ENCODE measurements around the gene MRPS11.
A peak's percentile ranks its signal among the peaks of the same experiment; 100 is the strongest.
"Not testable (repeated sequence)": the region's sequence is repeated elsewhere in the genome, so short reads cannot be mapped to it uniquely, and the experiment has no call there.

The MRPS11 gene

DNA sequence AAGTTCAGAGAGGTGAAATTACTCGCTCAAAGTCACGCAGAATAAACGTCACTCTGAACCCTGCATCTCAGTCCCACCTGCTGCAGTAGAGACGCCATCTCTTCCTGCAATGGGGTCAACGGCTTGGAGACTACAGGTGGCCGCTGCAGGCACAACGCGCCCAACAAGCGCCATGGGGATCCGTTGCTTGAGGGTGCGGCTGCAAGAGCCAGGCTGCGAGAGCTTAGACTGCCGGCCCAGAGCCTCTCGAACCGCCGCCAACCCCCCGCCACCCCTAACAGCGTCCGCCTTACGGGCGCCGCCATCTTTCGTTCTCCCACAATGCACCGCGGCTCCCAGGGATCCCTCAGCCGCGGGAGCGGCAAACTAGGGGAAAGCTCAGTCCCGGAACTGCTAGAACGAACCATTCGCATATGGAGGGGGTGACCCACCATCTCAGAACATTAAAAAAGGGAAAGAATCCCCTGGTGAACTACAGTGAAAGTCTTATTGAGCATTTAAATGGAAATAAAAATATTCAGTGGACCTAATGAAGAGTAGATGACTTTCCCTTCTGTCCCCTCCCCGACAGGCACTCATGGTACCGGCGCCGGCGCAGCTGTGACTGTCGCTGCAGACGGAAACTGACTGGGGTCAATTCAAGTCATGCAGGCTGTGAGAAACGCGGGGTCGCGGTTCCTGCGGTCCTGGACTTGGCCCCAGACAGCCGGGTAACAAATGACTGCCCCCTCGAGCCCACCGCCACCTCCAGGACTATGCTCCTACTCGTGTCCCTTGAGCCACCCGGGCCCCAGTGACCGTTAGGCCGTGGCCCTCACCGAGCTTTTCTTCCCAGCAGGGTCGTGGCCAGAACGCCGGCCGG is at the start of gene MRPS11, which contains the start of gene MRPL46:
MRPS11 (plus strand) TSS at position 636 of the 862 bp plus-strand sequence; CDS start at position 646, 10 bp downstream.
MRPL46 (minus strand) TSS at position 316 of the 862 bp plus-strand sequence; CDS start at position 305, 11 bp downstream.
- DNase-seq (ENCODE audit: low read depth in 2 of 2), result peak; percentile 72 to 86

DNA sequence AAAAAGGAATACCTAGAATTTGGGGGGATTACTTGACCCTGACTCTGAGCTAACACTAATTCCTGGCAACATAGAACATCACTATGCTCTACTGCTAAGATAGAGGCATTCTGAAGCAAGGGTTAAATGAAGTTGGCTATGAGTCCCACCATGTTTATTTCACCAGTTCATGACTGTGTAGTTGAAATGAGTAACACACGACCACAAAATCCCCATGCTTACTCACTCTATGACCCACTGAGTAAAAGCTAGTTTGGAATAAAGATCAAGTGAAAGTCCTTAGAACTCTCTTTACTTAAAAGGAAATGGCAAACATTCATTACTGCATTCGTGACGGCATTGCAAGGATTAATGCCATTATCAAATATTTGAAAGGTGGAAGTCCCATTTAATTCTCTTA is 47.7 kb upstream of the MRPS11 start:
- no peak for DNase-seq (ENCODE audit: low read depth in 2 of 2)

GRCh38 chr15:88423331-88423730 is 44.2 kb upstream of the MRPS11 start:
- DNase-seq (ENCODE audit: low read depth in 2 of 2), result no peak

GRCh38 chr15:88426304-88426703 is 41.2 kb upstream of the MRPS11 start:
- no peak for DNase-seq (ENCODE audit: low read depth in 2 of 2)

- DNase-seq (ENCODE audit: low read depth in 2 of 2), result no peak
Measured at GRCh38 chr15:88428053-88428452, 39.5 kb upstream of the MRPS11 start.

- DNase-seq (ENCODE audit: low read depth in 2 of 2), result no peak
Measured at GRCh38 chr15:88428805-88429605, 38.5 kb upstream of the MRPS11 start.

- no peak for DNase-seq (ENCODE audit: low read depth in 2 of 2)
Measured at GRCh38 chr15:88430051-88430450, 37.5 kb upstream of the MRPS11 start.

DNA sequence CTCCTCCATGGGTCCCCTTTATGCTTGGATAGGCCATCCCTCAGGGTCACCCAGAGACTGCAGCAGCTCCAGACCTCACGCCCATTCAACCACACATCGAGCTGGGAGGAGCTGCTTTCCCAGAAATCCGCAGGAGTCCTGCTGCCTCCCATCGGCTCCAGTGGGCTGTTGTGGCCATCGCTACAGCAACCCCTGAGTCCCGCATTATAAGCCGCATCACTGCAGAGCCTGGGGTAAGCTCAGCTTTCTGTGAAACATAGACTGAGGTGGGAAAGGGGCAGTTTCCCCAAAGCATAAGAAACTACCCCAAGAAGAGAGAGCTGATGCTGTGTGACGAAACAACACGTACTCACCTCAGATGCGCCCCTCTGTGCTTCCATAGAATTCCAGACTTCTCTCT is 36.1 kb upstream of the MRPS11 start:
- DNase-seq (ENCODE audit: low read depth in 2 of 2), result no peak

DNA sequence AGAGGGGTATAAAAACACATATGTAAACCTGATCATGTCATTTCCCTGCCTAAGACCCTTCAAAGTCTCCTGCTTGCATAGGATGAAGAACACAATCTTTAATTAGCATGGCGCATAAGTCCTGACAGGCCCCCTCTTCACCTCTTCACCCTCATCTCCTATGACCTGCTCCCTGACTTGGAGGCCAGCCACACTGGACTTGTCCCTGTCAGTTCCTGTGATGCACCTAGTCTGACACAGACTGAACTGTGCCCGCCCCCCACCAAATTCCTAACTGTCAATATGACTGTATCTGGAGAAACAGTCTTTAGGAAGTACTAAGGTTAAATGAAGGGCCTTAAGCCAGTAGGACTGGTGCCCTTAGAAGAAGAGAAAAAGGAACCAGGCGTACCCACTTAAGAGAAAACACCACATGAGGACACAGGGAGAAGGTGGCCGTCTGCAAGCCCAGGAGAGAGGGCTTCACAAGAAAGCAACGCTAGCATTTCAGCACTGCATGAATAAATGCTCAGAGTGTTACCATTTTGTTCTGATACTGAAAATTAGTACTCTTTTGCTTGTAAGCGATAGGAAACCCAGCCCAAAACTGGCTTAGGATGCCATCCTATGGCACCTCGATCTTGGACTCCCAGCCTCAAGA is 34.3 kb upstream of the MRPS11 start:
- no peak for DNase-seq (ENCODE audit: low read depth in 2 of 2)

DNA sequence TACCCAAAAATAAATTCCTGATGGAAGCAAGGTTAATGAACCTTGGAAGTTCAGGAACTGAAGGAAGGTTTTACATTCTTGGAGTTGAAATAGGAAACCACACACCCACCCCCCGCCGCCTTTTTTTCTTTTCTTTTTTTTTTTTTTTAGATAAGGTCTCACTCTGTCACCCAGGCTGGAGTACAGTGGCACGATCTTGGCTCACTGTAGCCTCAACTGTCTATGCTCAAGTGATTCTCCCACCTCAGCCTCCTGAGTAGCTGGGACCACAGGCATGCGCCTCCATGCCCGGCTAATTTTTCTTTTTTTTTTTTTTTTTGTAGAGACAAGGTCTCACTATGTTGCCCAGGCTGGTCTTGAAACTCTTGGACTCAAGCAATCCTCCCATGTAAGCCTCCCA is 33.4 kb upstream of the MRPS11 start:
- DNase-seq (ENCODE audit: low read depth in 2 of 2), result not testable (repeated sequence)

GRCh38 chr15:88438181-88438580 is 29.3 kb upstream of the MRPS11 start:
- no peak for DNase-seq (ENCODE audit: low read depth in 2 of 2)

- no peak for DNase-seq (ENCODE audit: low read depth in 2 of 2)
Measured at GRCh38 chr15:88440021-88440420, 27.5 kb upstream of the MRPS11 start.

GRCh38 chr15:88441076-88441730 is 26.3 kb upstream of the MRPS11 start:
- DNase-seq (ENCODE audit: low read depth in 2 of 2), result no peak

- DNase-seq (ENCODE audit: low read depth in 2 of 2), result no peak
Measured at GRCh38 chr15:88447206-88447605, 20.3 kb upstream of the MRPS11 start.

DNA sequence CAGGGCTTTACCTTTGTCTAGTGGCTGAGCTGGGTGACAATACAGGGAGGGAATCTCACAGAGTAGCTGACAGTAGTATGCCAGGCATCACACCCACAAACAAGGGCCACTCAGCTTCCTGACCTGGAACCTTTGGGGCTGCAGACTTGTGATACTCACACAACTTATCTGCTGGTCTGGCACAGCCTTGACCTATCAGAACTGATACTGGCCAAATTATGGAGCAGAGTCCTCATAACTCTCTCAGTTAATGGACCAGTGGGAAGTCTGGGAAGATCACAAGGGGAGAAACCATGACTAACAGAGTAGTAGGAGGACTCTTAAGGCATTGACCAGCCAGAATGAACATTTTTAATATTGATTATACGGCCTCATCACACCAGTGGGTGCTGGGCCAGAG is 19.8 kb upstream of the MRPS11 start:
- no peak for DNase-seq (ENCODE audit: low read depth in 2 of 2)

DNA sequence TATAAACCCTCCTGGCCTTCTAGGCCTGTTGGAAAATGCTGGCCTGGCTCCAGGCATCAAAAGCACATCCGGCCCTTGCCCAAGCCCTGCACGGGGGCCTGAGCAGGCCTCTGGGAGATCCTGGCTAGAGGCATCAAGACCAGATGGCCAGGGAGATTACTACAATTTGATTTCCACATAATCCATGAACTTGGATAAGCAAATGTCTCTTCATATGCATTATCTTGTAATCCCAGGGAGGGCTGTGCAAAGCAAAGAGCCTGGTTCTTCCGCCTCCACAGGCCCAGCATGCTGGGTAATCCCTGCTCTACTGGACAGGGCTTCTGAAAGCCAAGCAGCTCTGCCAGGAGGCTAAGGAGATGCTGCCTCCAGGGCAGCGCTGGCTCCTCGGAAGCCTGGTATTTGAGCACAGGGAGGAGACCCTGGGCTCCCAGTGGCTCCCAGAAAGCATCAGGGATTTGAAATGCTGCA is 18.5 kb upstream of the MRPS11 start:
- DNase-seq (ENCODE audit: low read depth in 2 of 2), result no peak

- no peak for DNase-seq (ENCODE audit: low read depth in 2 of 2)
Measured at GRCh38 chr15:88449581-88449980, 17.9 kb upstream of the MRPS11 start.

GRCh38 chr15:88450125-88450798 is 17.2 kb upstream of the MRPS11 start:
- peak in 1 of 2 donors; percentile 38 for DNase-seq (ENCODE audit: low read depth in 2 of 2)

DNA sequence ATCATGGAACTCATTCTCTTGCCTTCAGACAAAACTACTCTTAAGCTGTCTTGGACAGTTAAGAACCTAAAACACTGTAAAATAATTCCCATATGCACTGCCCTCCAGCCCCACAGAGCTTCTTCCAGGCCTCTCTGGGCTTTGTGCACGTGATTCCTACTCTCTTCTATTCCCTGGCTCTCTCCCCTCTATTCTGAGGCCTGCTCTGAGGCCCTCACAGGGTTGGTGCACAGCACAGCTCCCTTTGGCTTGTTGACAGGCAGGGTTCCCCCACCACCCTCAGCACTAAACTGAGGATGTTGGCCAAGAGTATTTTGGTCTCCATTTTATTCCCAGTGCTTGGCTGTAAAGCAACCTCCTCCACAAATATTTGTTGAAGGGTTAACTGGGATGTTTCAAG is 13.9 kb upstream of the MRPS11 start:
- DNase-seq (ENCODE audit: low read depth in 2 of 2), result no peak

DNA sequence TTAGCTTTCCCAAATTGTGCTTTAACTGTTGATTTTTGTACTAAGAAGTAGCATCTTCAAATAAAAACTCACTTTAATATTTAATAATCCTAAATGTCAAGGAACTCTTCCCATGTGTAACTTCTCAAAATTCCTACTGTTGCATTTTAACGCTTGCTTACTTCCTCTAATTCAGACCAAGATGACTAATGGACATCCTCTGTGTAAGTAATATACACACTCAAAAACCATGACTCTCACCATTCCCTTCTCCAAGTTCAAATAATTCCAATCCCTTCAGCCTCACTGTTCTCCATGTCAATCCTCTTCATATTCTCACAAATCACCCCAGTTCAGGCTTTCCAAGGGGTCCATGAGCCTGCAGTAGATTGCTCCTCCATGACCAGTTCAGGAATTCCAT is 13.3 kb upstream of the MRPS11 start:
- no peak for DNase-seq (ENCODE audit: low read depth in 2 of 2)

Data from stimulated activated CD4-positive, alpha-beta T cell treated with anti-CD3 and anti-CD28 coated beads, Interleukin-1b, Interleukin-23, amount 100 ng/mL, for 1 hour (primary cell).